HG03469 (cell line): ENCODE results near the gene BTNL3.
"Not testable (repeated sequence)": the region's sequence is repeated elsewhere in the genome, so short reads cannot be mapped to it uniquely, and the experiment has no call there.

ENCODE experiments used
- ATAC-seq: cut with Tn5 transposase; IDR thresholded peaks from one replicate; pipeline ENCODE4 v1.9.1; 2021; ENCODE audit warnings: mild to moderate bottlenecking, moderate library complexity, moderate number of reproducible peaks; ENCODE audit not compliant: unreplicated experiment

BTNL3 gene

GRCh38 chr5:181045316-181045715 lies 56.7 kb downstream of the BTNL3 start:
- ATAC-seq = no peak

GRCh38 chr5:181045857-181046256 lies 57.2 kb downstream of the BTNL3 start:
- ATAC-seq = not testable (repeated sequence)

GRCh38 chr5:181047288-181047687 lies 58.6 kb downstream of the BTNL3 start:
- ATAC-seq = no peak

- ATAC-seq = no peak
Observed at GRCh38 chr5:181047921-181048320, 59.3 kb downstream of the BTNL3 start.

- ATAC-seq = no peak
Observed at GRCh38 chr5:181050016-181050415, 61.4 kb downstream of the BTNL3 start.

- ATAC-seq = no peak
Observed at GRCh38 chr5:181051841-181052671, 63.4 kb downstream of the BTNL3 start.

- no peak for ATAC-seq
Observed at GRCh38 chr5:181052672-181053487, 64.2 kb downstream of the BTNL3 start.

- no peak for ATAC-seq
Observed at GRCh38 chr5:181053488-181054121, 65.0 kb downstream of the BTNL3 start.

GRCh38 chr5:181054138-181054537 lies 65.5 kb downstream of the BTNL3 start:
- ATAC-seq = no peak

GRCh38 chr5:181054871-181055459 lies 66.3 kb downstream of the BTNL3 start:
- no peak for ATAC-seq
